ENCODE data around the gene TSPAN9.

Gene TSPAN9

DNA sequence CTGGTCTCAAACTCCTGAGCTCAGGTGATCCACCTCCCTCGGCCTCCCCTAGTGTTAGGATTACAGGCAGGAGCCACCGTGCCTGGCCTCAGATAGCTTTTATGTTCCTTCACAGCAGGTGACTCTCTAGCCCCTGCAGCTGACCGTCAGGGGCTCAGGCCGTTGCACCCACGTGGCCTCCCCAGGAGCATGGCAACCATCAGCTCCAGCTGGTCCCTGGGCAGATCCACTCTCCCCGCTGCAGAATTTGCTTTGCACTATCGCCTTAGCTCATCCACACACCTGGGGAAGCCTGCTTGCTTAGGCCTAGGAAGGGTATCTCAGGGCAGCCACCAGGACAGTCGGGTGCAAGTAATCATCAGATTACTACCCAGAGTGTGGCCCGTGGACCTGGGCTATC lies 62.6 kb downstream of the TSPAN9 start:
- H3K27ac ChIP-seq: no peak overlapping the region
- TF ChIP-seq, protein P1, sequence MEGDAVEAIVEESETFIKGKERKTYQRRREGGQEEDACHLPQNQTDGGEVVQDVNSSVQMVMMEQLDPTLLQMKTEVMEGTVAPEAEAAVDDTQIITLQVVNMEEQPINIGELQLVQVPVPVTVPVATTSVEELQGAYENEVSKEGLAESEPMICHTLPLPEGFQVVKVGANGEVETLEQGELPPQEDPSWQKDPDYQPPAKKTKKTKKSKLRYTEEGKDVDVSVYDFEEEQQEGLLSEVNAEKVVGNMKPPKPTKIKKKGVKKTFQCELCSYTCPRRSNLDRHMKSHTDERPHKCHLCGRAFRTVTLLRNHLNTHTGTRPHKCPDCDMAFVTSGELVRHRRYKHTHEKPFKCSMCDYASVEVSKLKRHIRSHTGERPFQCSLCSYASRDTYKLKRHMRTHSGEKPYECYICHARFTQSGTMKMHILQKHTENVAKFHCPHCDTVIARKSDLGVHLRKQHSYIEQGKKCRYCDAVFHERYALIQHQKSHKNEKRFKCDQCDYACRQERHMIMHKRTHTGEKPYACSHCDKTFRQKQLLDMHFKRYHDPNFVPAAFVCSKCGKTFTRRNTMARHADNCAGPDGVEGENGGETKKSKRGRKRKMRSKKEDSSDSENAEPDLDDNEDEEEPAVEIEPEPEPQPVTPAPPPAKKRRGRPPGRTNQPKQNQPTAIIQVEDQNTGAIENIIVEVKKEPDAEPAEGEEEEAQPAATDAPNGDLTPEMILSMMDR (conservative IDR thresholded peaks at IDR 0.05): no peak

DNA sequence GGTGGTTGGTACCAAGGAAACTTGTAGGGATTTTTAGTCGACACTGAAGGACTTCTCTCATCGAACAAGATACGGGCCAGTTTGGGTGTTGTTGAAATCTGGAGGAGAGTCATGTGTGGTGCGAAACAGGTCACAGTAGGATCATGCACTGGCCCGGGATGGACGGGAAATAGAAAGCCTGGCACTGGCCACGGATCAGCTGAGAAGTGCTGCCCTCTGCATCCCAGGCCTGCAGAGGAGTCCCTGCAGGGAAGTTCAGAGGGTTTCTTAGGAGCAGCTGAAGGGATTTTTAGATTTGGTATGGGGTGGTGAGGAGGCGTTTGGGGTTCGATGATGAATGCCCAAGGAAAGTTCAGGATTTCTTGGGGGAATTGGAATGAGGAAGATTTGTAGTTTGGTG lies 63.1 kb downstream of the TSPAN9 start:
- TF ChIP-seq, protein P1 (conservative IDR thresholded peaks at IDR 0.05): no peak
- H3K27ac ChIP-seq: no peak overlapping the region

DNA sequence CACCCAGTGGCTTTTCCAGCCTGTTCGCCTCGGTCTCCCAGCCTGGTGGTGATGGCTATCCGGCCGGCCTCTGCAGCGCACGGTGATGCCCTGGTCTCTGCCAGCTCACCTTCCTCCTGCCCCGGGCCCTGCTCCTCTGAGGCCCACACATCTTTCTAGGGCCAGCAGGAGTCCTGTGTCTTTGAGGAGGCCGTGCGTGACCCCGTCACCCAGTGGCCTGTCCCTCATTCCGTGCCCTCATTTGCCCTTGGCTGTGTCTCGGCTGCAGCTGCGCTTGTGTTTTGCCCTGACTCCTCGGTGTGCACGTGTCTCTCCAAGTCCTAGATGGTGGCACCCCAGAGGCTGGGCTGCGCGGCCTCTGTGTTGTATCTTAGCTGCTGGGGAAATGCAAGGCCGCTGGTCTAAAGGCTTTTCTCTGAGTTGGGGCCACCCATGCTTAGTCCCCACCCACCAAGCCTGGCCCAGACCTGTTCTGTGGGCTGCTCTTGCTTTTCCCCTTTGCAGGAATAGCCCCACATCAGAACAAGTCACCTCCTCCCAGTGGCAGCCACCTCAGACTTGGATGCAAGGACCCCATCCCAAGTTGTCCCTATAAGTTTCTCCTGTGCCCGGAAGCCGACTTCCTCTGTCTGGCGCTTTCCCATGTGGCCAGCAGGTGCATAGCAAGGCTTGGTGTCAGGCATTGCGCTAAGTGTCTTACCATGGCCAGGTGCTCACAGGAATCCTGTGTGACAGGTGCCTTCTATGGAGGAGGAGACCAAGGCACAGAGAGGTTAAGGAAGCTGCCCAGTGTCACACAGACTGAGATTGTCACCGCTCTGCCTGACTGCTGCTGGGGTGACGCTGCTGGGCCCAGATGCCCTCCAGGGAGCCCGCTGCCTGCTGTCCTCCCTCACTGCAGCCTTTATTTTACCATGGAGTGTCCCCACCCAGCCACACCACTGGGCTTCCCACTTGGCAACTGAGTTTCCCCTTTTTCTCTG lies 64.5 kb downstream of the TSPAN9 start:
- no peak overlapping the region for H3K27ac ChIP-seq
- TF ChIP-seq, protein P1 (conservative IDR thresholded peaks at IDR 0.05): no peak

DNA sequence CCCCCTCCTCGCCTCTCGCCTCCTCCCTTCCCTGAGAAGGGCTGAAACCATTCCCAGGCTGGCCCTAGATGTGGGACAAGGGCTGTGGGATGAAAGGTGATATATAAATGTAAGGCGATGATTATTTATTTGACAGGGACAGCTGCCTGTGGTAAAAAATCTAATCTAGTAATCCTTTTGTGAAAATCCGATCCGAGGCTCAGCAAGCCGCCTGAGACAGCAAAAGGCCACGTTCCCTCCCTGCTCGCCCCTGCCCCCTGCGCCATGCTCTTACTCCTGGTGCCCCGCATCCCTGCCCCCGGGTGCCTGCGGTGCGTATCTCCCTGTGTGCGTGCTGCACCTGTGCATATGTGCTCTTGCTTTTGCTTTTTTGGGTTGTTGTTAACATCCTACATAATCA lies 65.2 kb downstream of the TSPAN9 start:
- TF ChIP-seq, protein P1 (conservative IDR thresholded peaks at IDR 0.05): no peak
- no peak overlapping the region for H3K27ac ChIP-seq

DNA sequence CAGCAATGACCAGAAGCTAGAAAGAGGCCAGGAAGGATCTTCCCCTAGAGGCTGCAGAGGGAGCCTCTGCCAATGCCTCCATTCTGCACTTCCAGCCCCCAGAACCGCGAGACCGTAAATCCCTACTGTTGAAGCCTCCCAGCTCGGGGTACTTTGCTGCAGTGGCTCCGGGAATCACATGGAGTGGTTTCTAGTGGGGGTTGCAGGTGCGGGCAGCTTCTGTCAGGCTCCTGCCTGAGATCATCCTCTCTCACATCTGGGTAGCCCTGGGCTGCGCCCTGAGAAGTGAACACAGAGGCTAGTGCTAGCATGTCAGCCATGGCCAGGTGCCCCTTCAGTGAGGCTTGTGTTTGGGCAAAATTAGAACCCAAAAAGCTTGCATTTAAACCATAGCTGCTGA lies 67.3 kb downstream of the TSPAN9 start:
- H3K27ac ChIP-seq: no peak overlapping the region
- TF ChIP-seq, protein P1 (conservative IDR thresholded peaks at IDR 0.05): no peak

DNA sequence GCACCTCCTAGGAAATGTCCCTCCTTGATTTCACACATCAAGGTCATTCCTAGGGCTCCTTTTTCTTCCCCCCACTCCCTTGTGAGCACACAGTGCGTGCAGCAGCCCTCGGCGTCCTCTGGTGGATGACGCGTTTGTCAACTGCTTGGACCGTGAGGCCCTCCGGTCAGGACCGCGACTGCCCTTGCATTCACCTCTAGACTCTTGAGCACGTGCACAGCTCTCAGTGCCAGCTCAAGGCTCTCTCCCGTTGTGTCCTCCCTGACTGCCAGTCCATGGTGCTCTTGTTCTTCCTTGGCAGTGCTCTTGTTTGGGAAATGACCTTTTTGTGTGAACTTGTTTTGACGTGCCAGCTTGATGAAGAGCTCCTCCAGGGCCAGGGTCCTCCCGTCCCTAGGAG lies 67.9 kb downstream of the TSPAN9 start:
- H3K27ac ChIP-seq: no peak overlapping the region

More for the DNA sequence above, 67.9 kb downstream of the TSPAN9 start:
- TF ChIP-seq, protein P1 (conservative IDR thresholded peaks at IDR 0.05): no peak
